ENCODE data around the gene NOS3. TPM values are rescaled to one million over a fixed set of nuclear protein-coding genes. Genes with fewer than 3 reads are reported as not detected.

Gene NOS3
- total and polyA plus RNA-seq, 2 donors (not counting 3 experiments of a cell fraction or from before 2014, with no cell fraction given), result 82.8 to 95.1 TPM

GRCh38 chr7:151016505-151016904 lies 25.7 kb downstream of the NOS3 start:
- no peak overlapping the region for H3K4me2 ChIP-seq (ENCODE audit: insufficient read depth, low read length)
- intact Hi-C loops (cut with micrococcal nuclease) (no loop called here), dilution Hi-C loops (cut with MboI; ENCODE audit: extremely low pct_ligation_motif_present, low sequenced_read_pairs) (no loop called here)
- H3K9ac ChIP-seq (replicated peaks; ENCODE audit: extremely low read depth, insufficient read depth, low read length), result no peak overlapping the region
- H2AFZ ChIP-seq (ENCODE audit: low read depth, low read length), result no peak overlapping the region
- peaks cover 0 to 16% of the 10 kb centered on the region in 2 experiments for H3K36me3 ChIP-seq (ENCODE audit: control insufficient read depth in 2 of 2, extremely low read depth in 1 of 2, insufficient read depth in 2 of 2, low read length in 2 of 2)
- no peaks in the 10 kb centered on the region for H4K20me1 ChIP-seq (replicated peaks; ENCODE audit: control insufficient read depth, extremely low read depth, insufficient read depth, low read length)
- H3K9me3 ChIP-seq (replicated peaks; ENCODE audit: control insufficient read depth, insufficient read depth, low read length), result no peaks in the 10 kb centered on the region
- no peak overlapping the region for H3K27ac ChIP-seq (ENCODE audit: insufficient read depth, low read depth, low read length)
- ChIA-PET POLR2A (no interaction called here), CTCF (interaction anchor here (0.7 to 8.8 kb wide), 6 partner anchors 8 to 54 kb away, joined by 3 to 107 read pairs (median 7); no protein-coding TSS in a partner anchor)
- H3K27me3 ChIP-seq (ENCODE audit: control insufficient read depth in 2 of 2, insufficient read depth in 2 of 2, low read length in 2 of 2), result peaks cover 10 to 14% of the 10 kb centered on the region in 2 experiments
- FAIRE-seq (no peak), DNase-seq (ENCODE audit: low read depth, low spot score) (no peak)
- BruUV-seq (replicated peaks), result no TSS peak
- TF ChIP-seq, protein P1, sequence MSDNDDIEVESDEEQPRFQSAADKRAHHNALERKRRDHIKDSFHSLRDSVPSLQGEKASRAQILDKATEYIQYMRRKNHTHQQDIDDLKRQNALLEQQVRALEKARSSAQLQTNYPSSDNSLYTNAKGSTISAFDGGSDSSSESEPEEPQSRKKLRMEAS (IDR thresholded peaks at IDR 0.05; ENCODE audit: insufficient read depth, insufficient read length), result no peak
- TF ChIP-seq FOS (IDR thresholded peaks at IDR 0.05; ENCODE audit: borderline replicate concordance, insufficient read depth, low read length), result no peak
- TF ChIP-seq CTCF (IDR thresholded peaks at IDR 0.05; ENCODE audit: extremely low read depth in 1 of 2, insufficient read depth in 1 of 2, low read depth in 1 of 2, low read length in 2 of 2), result no peak
- TF ChIP-seq GATA2 (IDR thresholded peaks at IDR 0.05; ENCODE audit: insufficient read depth, insufficient read length, low read depth, low read length), result no peak
- TF ChIP-seq JUN (IDR thresholded peaks at IDR 0.05; ENCODE audit: borderline replicate concordance, insufficient read depth, insufficient read length, low read depth), result no peak
- no peak for TF ChIP-seq POLR2AphosphoS5 (IDR thresholded peaks at IDR 0.05; ENCODE audit: insufficient read depth, low read depth, low read length)
- TF ChIP-seq POLR2A (IDR thresholded peaks at IDR 0.05; ENCODE audit: low read depth, low read length), result no peak
- no peak for TF ChIP-seq EZH2 (IDR thresholded peaks at IDR 0.05; ENCODE audit: borderline replicate concordance, low read depth, low read length, severe bottlenecking)
- TF ChIP-seq MYC (IDR thresholded peaks at IDR 0.05; ENCODE audit: low read depth, low read length), result no peak
- H3K4me3 ChIP-seq (replicated peaks in 1 of 3; ENCODE audit: insufficient read depth in 1 of 3, low read depth in 1 of 3, low read length in 3 of 3), result no peak overlapping the region
- peaks cover 15% of the 10 kb centered on the region for H3K4me1 ChIP-seq (ENCODE audit: control insufficient read depth, extremely low read depth, insufficient read depth, low read length)
- H3K79me2 ChIP-seq (ENCODE audit: control insufficient read depth, insufficient read depth, low read length), result no peaks in the 10 kb centered on the region
- H3K9me1 ChIP-seq (replicated peaks; ENCODE audit: control insufficient read depth, extremely low read depth, insufficient read depth, low read length), result no peaks in the 10 kb centered on the region
